ENCODE results near the gene NRG3. TPM values are rescaled to one million over a fixed set of nuclear protein-coding genes. Genes with fewer than 3 reads are reported as not detected.

The NRG3 gene
- total and polyA plus RNA-seq, 9 donors, result 0.04 to 4.5 (median 0.15) TPM; not detected in 2

GRCh38 chr10:82796510-82796909 lies 921.5 kb downstream of the NRG3 start:
- no peak for TF ChIP-seq CTCF (IDR thresholded peaks at IDR 0.05)
- TF ChIP-seq POLR2A (IDR thresholded peaks at IDR 0.05), result no peak
- no peak for TF ChIP-seq EP300 (IDR thresholded peaks at IDR 0.05)

GRCh38 chr10:82801289-82801688 lies 926.3 kb downstream of the NRG3 start:
- Histone ChIP-seq H3K27me3 (no peaks in the 10 kb centered on the region), H3K27ac (no peak overlapping the region), H3K36me3 (no peaks in the 10 kb centered on the region), H3K4me3 (no peak overlapping the region), H3K4me1 (ENCODE audit: insufficient read depth) (no peaks in the 10 kb centered on the region), H3K9me3 (no peaks in the 10 kb centered on the region)
- intact Hi-C loops (cut with DNase I), result no loop called here
- 97 to 100% (median 100%) methylated on average over 1 of the region's 1 CpG for WGBS, 3 donors
- TF ChIP-seq EP300 (IDR thresholded peaks at IDR 0.05) (no peak), POLR2A (IDR thresholded peaks at IDR 0.05) (no peak), CTCF (IDR thresholded peaks at IDR 0.05) (no peak)
- no peak for DNase-seq

More at GRCh38 chr10:82796510-82796909, 921.5 kb downstream of the NRG3 start:
- DNase-seq, result no peak
- Histone ChIP-seq H3K27ac (no peak overlapping the region), H3K4me1 (ENCODE audit: insufficient read depth) (no peaks in the 10 kb centered on the region), H3K4me3 (no peak overlapping the region), H3K9me3 (no peaks in the 10 kb centered on the region), H3K27me3 (no peaks in the 10 kb centered on the region), H3K36me3 (no peaks in the 10 kb centered on the region)
- intact Hi-C loops (cut with DNase I), result loop anchor here in 3 of 4 donors (5.0 to 10.0 kb wide), 2 partner anchors 1076 to 1078 kb away; no protein-coding TSS in a partner anchor

GRCh38 chr10:82811621-82812020 lies 936.6 kb downstream of the NRG3 start:
- 82 to 97% (median 92%) methylated on average over 1 of the region's 1 CpG for WGBS, 3 donors
- Histone ChIP-seq H3K27me3 (no peaks in the 10 kb centered on the region), H3K4me1 (ENCODE audit: insufficient read depth) (no peaks in the 10 kb centered on the region), H3K36me3 (no peaks in the 10 kb centered on the region), H3K27ac (no peak overlapping the region), H3K4me3 (no peak overlapping the region), H3K9me3 (no peaks in the 10 kb centered on the region)
- TF ChIP-seq POLR2A (IDR thresholded peaks at IDR 0.05) (no peak), EP300 (IDR thresholded peaks at IDR 0.05) (no peak), CTCF (IDR thresholded peaks at IDR 0.05) (no peak)
- no peak for DNase-seq
- intact Hi-C loops (cut with DNase I), result no loop called here

- TF ChIP-seq CTCF (IDR thresholded peaks at IDR 0.05) (no peak), POLR2A (IDR thresholded peaks at IDR 0.05) (no peak)
- Histone ChIP-seq H3K27me3 (no peaks in the 10 kb centered on the region), H3K36me3 (no peaks in the 10 kb centered on the region), H3K27ac (no peak overlapping the region), H3K4me3 (no peak overlapping the region), H3K4me1 (ENCODE audit: insufficient read depth) (no peaks in the 10 kb centered on the region), H3K9me3 (no peaks in the 10 kb centered on the region)
- DNase-seq, result no peak
- 59 to 65% (median 59%) methylated on average over 5 of the region's 5 CpGs for whole genome bisulfite sequencing, 3 donors
- intact Hi-C loops (cut with DNase I), result no loop called here
Observed at GRCh38 chr10:82813856-82814255, 938.9 kb downstream of the NRG3 start.

- H3K36me3 ChIP-seq, result no peaks in the 10 kb centered on the region
- H3K9me3 ChIP-seq, result no peaks in the 10 kb centered on the region
- H3K4me1 ChIP-seq (ENCODE audit: insufficient read depth), result no peaks in the 10 kb centered on the region
- intact Hi-C loops (cut with DNase I), result no loop called here
- no peaks in the 10 kb centered on the region for H3K27me3 ChIP-seq
- no peak overlapping the region for H3K4me3 ChIP-seq
- TF ChIP-seq CTCF (IDR thresholded peaks at IDR 0.05) (no peak), EP300 (IDR thresholded peaks at IDR 0.05) (no peak), POLR2A (IDR thresholded peaks at IDR 0.05) (no peak)
- H3K27ac ChIP-seq, result no peak overlapping the region
- no peak for DNase-seq
Observed at GRCh38 chr10:82814635-82815034, 939.6 kb downstream of the NRG3 start.

Data from ovary (tissue), 9 donors.